NCI-H82 treated with DMSO at 0.1 percent for 48 hours (cell line): ENCODE measurements around the gene CTBP2.
A peak's percentile ranks its signal among the peaks of the same experiment; 100 is the strongest.
"Not testable (repeated sequence)": the region's sequence is repeated elsewhere in the genome, so short reads cannot be mapped to it uniquely, and the experiment has no call there.

Experiments used
- DNase-seq: peaks from one replicate; lab custom pipeline; 2025; ENCODE audit not compliant: unreplicated experiment; lab: John Stamatoyannopoulos, UW

Gene CTBP2

DNA sequence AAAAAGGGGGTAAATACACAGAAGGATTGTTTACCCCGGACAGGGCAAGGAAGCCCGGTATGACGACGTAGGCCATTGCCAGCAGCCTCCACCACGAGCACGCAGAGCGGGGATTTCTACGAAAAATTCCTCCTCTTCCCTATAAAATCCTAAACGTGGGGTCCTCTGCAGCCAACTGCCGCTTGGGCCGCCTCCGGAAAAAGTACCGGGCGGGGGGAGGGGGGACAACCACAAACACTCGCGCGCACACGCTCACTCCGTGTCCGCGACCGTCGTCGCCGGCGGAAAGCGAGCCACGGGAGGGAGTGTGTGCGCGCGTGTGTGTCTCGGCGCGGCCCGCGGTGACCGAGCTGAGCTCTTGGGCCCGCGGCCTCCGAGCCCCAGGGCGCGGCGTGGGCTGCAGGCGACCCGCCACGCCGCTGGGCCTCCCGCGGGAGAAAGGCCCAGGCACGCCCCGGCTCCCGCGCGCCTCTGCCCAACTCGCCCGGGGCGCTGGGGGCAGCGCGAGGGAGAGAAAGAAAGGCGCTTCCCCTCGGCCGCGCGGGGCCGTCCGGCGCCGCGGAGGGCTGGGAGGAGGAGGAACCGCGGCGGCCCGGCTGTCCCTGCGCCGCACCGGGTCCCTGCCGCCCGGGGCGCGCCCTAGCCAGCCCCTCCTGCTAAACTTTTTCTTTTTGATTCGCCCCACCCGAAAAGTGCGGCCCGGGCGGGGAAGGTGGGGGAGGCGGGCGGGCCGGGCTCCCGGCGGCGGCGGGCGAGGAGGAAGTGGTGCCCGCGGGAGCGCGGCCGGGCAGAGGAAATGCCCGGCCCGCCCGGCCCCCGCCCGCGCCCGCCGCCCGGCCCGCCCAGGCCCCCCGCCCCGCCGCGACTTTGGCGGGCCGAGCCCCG is 1.5 kb downstream of the CTBP2 start:
- peak; percentile 12 for DNase-seq

DNA sequence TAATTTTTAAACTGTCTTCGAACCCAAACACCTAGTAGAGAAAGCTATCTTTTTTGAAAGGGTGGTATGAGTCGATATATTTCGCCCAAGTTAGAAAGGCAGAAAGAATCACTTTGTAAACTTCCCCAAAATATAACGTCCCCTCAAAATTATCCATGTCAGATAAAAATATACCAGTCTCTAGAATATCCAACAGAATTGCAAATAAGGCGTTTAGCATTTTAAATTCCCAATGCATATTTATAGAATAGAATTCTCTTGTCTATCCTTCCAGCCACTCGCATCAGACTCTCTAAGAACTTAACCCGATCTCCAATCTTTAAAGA is 2.1 kb downstream of the CTBP2 start:
- no peak for DNase-seq

DNA sequence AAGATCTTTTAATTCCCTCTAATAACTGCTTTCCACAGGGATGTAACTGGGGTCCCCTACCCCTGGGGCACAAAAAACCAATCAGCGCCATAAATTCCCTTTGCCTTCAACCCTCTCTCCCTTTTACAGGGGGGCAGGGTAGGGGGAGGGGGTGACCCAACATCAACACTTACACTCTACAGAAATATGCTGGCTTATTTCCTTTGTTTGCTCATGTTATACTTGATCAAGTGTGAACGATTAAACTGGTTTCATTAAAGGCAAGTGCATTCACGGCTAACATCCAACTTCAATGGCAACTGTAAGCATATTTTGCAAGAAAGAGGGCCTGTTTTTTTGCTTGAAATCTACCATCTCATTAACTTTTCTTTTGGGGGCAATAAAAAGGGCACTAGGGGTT is 2.9 kb downstream of the CTBP2 start:
- no peak for DNase-seq

DNA sequence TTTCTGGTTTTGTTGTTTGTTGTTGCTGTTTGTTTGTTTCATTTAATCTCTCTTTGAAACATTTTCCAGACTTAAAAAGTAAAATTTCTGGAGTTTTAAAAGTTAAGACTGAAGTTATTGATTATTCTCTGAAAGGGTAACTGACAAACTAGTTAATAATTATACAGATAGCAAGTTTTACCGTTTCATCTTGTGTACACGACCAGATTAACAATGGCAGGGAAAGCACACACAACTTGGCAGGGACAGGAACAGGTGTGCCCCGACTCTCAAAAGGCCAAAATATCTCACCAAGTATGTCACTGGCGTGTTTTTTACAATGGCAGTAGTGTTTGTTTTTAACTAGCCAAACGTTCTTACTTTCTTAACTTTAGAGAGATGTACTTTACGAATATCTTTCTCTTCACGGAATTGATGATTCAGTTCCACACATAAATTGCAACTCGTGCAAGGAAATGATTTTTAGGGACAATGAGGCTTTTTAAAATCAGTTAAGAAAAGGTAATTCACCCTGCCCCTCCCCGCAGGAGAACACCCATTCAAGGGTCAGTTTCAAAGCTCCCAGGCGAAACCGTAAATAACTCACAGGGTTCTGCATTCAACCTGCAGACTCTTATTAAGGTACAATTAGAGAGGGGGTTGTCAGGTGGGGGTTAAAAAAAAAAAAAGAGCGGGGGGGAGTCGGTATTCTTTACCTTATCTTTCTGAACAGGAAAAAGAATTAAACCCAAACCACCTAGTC is 3.5 kb downstream of the CTBP2 start:
- DNase-seq: no peak

DNA sequence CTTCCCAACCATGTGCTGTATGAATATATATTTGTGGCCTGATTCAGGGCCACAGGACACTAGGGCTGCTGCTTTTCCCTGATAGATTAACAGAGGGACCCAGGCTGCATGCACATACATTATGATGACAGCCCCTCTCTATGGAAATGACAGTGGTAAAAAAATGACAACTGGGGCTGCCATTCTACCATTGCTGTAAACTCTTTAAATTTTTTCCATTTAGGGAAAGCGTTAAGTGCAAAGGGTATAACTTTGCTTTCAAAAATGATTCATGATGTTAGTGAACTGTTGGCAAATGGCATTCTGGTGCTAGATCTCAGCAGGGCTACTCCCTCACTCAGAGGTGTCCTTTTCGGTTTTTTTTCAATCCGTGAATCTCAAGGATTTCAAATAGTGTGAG is 4.2 kb downstream of the CTBP2 start:
- no peak for DNase-seq

DNA sequence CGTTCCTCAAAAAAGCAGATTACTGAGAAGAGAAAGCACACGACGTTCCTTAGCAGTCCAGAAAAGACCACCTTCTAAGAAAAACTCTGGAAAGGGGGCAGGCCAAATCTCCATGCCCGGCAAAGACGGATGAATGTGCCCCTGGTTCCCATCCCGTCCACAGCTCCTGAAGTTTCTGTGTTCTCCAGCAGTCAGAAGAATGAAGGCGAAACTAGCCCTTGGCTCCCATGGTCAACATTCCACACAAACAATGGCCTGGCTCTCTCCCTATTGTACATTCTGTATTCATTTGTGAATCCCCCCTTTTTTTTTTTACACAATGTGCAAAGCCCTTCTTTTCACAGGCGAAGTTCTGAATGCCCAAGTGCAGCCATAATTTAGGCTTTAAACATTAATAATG is 5.3 kb downstream of the CTBP2 start:
- no peak for DNase-seq

DNA sequence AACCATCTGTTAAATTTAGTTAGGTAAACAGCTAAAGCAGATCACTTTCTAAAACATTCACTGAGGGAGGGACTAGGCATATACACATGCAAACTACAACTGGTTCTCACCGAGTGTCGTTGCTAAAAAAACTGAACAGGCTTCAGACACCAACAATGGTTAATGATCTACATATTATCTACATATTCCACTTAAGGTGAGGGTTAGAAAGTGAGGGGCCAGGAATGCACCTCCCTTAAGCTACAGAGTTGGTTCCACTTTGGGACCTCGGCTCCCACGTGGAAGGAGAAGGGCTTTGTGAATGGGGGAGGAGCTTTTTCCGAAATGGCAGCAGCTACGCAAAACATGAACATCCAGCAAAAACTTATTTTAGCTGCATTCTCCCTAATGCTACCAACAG is 5.8 kb downstream of the CTBP2 start:
- no peak for DNase-seq

DNA sequence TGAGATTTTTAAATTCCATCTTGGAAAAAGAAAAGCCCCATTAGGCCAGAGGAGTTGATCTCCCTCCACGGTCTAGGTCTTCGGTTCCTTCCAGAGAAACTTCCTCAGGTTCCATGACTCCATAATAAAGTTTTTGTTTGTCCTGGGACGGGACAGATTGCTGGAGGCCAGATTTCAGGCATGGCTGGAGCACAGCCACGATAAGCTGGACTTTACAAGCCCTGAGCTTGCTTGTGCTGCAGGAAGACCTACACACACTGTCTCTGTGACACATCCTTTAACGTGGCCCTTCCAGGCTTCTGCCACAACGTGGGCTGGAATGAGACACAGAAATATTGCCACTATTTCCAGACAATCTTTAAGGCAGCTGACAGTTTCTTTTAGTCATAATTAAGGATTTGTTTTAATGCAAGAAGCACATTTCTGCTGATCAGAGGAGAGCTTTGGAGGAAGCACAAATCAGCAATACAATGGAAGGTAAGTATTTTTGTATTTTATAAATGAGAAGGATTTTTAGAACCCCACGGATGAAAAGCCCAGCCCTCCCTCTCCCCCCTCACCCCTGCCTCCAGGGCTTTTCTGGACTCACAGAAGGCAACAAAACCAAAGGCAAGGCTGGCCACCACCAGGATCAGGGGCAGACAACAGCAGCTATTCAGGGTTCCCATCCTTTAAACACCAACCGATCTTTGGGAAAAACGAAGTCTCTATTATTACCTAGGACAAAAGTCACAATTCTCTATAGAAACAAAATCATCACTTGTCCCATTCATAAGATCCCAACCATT is 6.5 kb downstream of the CTBP2 start:
- no peak for DNase-seq

DNA sequence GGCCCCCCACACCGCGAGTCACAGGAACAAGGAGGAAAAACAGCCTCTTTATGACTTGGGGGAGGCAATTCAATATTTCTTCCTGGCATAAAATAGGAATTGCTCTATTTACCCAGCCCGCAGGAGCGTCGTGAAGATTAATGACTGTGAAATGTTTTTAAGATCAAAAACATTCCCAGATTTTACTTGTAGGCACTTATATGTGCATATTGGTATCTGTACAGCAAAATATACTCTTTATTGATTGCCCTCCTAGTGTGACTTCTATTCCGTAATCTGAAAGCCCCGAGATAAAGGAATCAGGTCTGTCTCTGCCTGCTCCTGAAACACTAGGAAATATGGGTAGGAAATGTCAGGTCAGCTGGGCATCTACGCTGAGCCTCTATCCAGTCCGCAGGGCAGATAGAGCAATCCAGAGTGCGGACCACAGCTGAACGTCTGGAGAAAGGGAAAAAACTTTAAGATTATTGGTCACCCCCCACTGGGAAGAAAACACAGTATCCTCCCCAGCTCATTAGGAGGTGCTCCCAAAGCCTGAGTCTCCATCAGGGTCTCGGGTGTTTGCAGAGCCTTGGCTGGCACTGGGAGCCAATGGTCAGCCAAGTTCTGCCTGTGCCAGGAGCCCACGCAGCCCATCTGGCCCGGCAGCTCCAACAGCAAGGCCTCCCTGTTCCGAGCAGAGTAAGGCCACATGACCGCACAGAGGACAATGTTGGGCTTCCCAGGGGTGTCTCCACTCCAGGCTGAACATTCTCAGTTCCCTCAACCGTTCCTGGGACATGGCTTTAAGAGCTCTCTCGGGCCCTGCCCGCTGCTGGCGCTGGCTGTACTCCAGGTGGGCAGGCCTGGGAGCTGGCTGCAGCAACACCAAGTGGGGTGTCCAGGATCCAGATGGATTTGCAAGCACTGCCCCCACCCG is 7.7 kb downstream of the CTBP2 start:
- DNase-seq: no peak

DNA sequence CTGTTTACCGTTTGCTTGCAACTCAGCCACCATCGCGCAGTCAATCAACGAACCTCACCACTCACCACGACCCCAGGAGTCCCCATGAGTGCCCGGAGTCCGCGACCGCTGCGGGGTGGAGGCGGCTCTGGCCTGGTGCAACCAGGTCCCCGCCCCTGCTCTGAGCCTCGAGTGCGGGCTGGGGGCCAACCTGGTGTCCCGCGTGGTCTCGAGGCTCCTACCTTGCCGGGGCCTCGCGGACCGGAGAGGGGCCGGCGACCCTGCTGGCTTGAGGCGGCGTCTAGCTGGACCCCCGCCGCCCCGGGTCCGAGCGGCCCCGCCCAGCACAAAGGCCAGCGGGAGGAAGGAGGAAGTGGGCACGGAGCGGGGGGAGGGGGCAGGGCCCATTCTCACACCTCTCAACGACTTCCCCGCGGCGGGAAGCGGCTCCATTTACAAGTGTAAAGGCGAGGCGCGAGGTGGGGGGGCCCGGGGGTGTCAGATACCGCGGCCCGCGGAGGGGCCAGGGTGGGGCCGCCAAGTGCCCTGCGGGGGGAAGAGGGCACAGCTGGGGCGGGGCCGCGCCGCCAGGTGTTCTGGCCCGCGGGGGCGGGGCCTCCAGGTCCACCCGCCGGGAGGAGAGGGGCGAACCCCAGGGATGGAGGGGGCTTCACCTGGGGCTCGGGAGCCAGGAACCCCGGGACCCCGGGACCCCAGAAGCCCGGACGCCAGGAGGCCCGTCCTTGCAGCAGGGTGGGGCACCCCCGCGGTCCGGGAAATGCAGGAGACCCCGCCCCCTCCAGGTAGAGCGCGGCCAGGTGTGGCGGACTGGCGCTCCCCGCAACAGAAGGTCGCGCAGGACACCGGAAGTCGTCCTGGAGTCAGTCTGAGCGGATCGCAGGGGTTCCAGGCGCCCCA is 8.6 kb downstream of the CTBP2 start:
- no peak for DNase-seq

DNA sequence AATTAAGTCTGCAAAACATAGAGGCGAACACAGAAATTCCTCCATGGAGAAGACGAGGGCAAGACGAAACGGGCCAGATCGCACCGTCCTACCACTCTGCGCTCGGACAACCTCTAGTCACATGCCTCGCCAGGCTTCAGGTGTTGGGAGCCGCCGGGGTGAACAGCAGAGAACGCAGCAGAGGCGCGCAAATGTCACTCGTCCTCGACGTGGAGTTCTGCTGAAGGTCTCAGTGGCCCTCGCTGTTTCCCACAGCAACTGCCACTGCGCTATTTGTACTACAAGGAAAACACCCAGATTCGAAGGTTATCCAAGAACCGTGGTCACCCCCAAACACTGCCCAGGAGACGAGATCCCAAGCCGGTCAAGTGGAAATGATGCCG is 9.2 kb downstream of the CTBP2 start:
- DNase-seq: no peak

DNA sequence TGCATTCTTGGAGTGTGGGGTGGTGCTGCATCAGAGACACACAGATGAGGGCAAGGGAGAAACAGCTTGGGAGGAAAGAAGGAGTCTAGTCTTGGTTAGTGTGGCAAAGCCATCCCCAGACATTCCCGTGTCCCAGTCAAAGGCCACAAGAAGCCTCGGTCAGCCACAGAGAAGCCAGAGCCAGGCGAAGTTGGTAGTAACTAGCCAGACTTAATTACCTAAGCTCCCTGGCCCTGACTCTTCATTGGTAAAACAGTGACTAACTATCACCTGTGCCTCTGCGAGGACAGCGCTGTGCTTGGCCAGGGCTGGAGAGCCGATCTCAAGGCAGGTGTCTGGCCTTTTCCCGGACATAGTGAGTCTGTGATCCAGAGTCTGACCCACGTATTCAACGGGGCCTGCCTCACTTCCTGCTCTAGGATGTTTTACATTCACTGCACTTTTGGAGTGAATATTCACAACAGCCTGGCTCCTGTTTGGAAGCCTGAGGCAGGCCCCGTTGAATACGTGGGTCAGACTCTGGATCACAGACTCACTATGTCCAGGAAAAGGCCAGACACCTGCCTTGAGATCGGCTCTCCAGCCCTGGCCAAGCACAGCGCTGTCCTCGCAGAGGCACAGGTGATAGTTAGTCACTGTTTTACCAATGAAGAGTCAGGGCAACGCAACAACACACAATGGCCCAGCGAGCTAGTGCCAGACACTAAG is 9.8 kb downstream of the CTBP2 start:
- DNase-seq: not testable (repeated sequence)

DNA sequence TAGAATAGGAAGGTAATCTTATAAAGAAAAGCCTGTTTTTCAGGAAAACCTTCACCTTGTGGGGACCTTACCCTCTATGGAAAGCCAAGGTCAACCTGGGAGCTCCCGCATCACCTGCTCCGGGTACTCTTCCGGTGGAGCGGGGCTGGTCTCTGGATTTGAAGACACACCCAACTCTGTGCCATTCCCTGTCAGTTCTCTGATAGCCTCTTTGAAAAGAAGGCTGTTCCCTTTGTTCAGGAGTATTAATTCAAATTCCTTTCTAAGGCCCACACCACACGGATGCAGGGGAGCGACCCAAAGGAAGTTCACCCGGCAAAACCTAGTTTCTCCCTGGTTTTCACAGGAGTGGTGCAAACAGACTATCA is 10.7 kb downstream of the CTBP2 start:
- no peak for DNase-seq

DNA sequence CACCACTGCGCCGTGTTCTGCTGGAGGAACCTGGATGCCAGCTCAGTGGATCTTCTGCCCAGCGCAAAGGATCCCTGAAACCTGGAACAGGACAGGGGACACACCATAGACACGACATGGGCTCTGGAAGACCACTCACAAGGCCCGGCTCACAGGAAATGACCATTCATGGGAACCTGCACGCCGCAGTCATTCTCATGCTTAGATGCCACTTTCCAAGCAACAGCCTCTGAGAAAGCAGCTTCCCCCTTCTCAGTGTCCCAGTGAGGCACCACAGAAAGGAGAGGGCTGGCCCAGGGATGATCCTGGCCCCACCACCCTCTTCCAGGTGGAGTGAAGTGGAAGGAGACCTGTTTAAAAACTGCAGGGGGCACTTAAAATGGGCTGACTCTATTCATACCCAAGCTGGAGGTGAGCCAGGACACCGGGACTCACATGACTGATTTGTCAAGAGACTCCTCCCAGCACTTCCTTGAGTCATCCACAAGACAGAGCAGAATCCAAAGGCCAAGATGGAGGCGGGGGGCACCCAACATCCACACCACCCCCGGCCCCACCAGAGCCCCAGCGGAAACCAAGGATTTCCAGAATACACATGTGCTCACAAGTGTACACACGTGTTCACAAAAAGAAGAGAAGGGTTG is 11.2 kb downstream of the CTBP2 start:
- DNase-seq: no peak

DNA sequence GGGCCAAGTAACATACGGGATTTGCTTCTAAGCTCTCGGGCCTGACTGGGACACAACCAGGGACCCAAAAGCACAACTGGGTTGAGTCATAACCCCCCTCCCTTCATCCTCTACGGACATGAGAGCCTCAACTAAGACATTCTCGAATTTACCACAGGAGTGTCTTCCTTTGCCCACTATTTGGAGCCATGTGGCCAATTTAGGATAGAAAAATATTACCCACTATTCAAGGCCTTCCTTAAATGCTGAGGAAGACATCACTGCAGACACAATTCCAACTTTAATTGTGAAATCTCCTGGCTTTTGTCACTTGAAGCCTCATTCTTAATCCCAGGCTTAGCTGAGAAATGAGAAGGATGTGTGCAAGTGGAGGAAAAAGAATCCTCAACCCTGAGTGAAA is 11.8 kb downstream of the CTBP2 start:
- DNase-seq: no peak

DNA sequence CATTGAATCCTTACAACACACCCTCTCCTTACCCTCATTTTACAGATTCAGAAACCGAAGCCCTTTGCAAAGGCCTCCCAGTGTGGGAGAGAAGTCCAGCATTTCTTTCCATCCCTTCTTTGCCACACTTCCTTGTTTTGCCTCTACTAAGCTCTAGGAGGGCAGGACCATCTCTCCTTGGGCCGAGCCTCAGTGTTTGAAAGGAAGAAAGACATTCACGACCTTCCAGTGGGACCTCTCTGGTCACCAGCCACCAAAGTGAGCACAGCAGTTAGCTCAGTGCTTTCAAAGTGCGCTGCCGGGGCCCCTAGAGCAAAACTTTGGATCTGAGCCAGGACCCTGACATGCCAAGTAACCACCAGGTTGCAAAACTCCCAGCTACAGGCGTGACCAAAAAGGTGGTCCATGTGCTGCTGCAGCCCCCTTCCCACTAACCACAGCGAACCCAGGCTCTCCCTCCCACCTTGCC is 12.4 kb downstream of the CTBP2 start:
- DNase-seq: no peak

DNA sequence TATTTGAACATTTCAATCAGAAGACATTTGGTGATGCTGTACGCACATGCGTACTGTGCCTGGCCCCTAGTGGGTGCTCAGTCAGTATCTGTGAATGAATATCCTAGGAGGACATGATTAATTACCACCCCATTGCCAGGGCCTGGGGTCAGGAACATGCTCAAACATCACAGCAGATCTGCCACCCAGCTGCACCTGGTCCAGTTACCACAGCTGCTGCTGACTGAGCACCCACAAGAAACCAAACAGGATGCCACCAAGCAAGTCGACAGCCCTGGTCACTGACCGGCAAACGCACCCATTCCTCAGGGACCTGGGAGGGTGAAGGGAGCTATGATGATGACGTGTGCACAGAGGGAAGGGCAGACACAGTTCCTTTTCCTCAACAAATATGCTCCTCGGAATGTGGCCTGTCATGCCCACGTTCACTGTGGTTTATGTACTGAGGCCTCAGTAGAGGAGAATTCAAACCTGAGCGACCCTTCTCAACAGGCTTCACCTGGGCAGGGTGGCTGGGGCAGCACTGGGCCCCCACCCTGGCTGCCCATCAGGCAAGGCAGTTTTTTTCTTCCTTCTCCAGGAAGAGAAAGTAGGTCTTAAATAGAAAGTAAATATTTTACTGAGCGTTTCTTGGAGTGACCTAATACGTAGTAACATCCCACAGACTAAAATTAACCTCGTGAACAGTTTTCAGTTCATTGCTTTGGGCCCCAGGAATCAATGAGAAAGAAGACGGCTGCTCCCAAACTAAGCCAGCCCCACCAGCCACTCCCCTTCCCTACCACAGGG is 13.4 kb downstream of the CTBP2 start:
- no peak for DNase-seq

DNA sequence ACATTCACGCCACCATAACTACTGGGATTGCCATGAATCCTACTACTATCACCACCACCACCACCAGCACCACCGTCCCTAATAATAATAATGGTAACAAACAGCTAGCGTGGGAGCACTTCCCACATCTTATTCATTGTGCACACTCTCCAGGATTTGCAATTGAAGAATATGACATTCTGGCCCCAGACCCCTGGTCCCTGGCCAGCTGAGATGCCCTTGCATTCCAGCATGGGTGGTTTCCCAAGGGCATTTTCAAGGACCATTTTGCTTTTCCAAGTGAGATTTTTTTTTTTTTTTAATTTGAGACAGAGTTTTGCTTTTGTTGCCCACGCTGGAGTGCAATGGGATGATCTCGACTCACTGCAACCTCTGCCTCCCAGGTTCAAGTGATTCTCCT is 14.7 kb downstream of the CTBP2 start:
- DNase-seq: no peak
